Endothelial cell of umbilical vein (primary cell): ENCODE data around the gene DHRS12. TPM values are rescaled to one million over a fixed set of nuclear protein-coding genes. Genes with fewer than 3 reads are reported as not detected.

Experiments
- BruUV-seq: library from RNA; stranded (reverse); fragments of 400-500 nt; replicated peaks from 2 replicates; lab custom pipeline; 2021; lab: Mats Ljungman, UMichigan
- CTCF ChIA-PET: fragments of 300-600, 350-600 bp; sonication (Branson Sonifier 250); formaldehyde crosslinking; loops from one replicate; lab custom pipeline; 2021; ENCODE audit warnings: antibody characterized with exemption, inconsistent platforms; lab: Charles Lee
- POLR2A ChIA-PET: fragments of 300-600, 350-600 bp; sonication (Branson Sonifier 250); formaldehyde crosslinking; loops from one replicate; lab custom pipeline; 2021; ENCODE audit warnings: antibody characterized with exemption, inconsistent platforms; lab: Charles Lee
- DNase-seq: peaks from one replicate; pipeline ENCODE4 v3.0.0-alpha.2; 2011; ENCODE audit warnings: low read depth, low spot score
- FAIRE-seq: peaks from 2 replicates; lab custom pipeline; 2011; peaks lifted over from hg19 to GRCh38; lab: Jason Lieb, UNC
- H2AFZ ChIP-seq: 2 replicates; pipeline ENCODE4 v1.6.0; 2012; ENCODE audit warnings: low read depth, low read length, control low read depth, inconsistent platforms
- H3K27ac ChIP-seq: 2 replicates; pipeline ENCODE4 v1.5.1; 2011; ENCODE audit warnings: low read depth, mild to moderate bottlenecking, control low read depth, low read length, moderate library complexity; ENCODE audit not compliant: insufficient read depth
- H3K27me3 ChIP-seq, 2 experiments: 2 replicates each; pipeline versions ENCODE4 v1.6.0 to v1.6.1; 2011; ENCODE audit warnings: low read length in 2 of 2, mixed read lengths in 1 of 2; ENCODE audit not compliant: control insufficient read depth in 2 of 2, insufficient read depth in 2 of 2
- H3K36me3 ChIP-seq, 2 experiments: 2 replicates in 1 of 2; 3 replicates in 1 of 2; pipeline ENCODE4 v1.5.1; 2011; ENCODE audit warnings: low read length in 2 of 2, mild to moderate bottlenecking in 1 of 2, moderate library complexity in 1 of 2; ENCODE audit not compliant: control insufficient read depth in 2 of 2, insufficient read depth in 2 of 2; ENCODE audit errors: extremely low read depth in 1 of 2
- H3K4me1 ChIP-seq: 3 replicates; pipeline ENCODE4 v1.5.1; 2011; ENCODE audit warnings: mild to moderate bottlenecking, low read length; ENCODE audit not compliant: control insufficient read depth, insufficient read depth; ENCODE audit errors: extremely low read depth
- H3K4me2 ChIP-seq: 2 replicates; pipeline ENCODE4 v1.6.1; 2011; ENCODE audit warnings: low read length, control low read depth, mixed read lengths; ENCODE audit not compliant: insufficient read depth
- H3K4me3 ChIP-seq, 3 experiments: fragments of 200-600 bp in 1 of 3; sonication (generic), shearing (Covaris generic) in 1 of 3; replicated peaks in 1 of 3; 2 replicates each; pipeline ENCODE4 v1.5.1; 2011 to 2016; ENCODE audit warnings: control low read depth in 3 of 3, low read length in 3 of 3, mild to moderate bottlenecking in 2 of 3, inconsistent platforms in 1 of 3, low read depth in 1 of 3, moderate library complexity in 1 of 3; ENCODE audit not compliant: insufficient read depth in 1 of 3
- H3K79me2 ChIP-seq: 2 replicates; pipeline ENCODE4 v1.6.0; 2012; ENCODE audit warnings: low read length, inconsistent platforms; ENCODE audit not compliant: control insufficient read depth, insufficient read depth
- H3K9ac ChIP-seq: replicated peaks from 2 replicates; pipeline ENCODE3; 2011; ENCODE audit warnings: low read length, control low read depth; ENCODE audit not compliant: insufficient read depth; ENCODE audit errors: extremely low read depth
- H3K9me1 ChIP-seq: replicated peaks from 3 replicates; pipeline ENCODE4 v1.6.0; 2011; ENCODE audit warnings: mild to moderate bottlenecking, low read length; ENCODE audit not compliant: control insufficient read depth, insufficient read depth; ENCODE audit errors: extremely low read depth
- H3K9me3 ChIP-seq: replicated peaks from 2 replicates; pipeline ENCODE4 v1.5.1; 2012; ENCODE audit warnings: low read length, inconsistent platforms; ENCODE audit not compliant: control insufficient read depth, insufficient read depth
- H4K20me1 ChIP-seq: replicated peaks from 2 replicates; pipeline ENCODE3; 2011; ENCODE audit warnings: mild to moderate bottlenecking, low read length; ENCODE audit not compliant: control insufficient read depth, insufficient read depth; ENCODE audit errors: extremely low read depth
- EZH2 ChIP-seq: IDR thresholded peaks from 2 replicates; pipeline ENCODE4 v1.6.1; 2012; ENCODE audit warnings: borderline replicate concordance, low read depth, mild to moderate bottlenecking, moderate library complexity, low read length, inconsistent platforms; ENCODE audit not compliant: severe bottlenecking
- FOS ChIP-seq: IDR thresholded peaks from 2 replicates; pipeline ENCODE4 v1.6.1; 2011; ENCODE audit warnings: mild to moderate bottlenecking, low read length, moderate library complexity, borderline replicate concordance; ENCODE audit not compliant: insufficient read depth
- GATA2 ChIP-seq: IDR thresholded peaks from 2 replicates; pipeline ENCODE4 v1.7.0; 2011; ENCODE audit warnings: low read depth, mild to moderate bottlenecking, moderate library complexity, mixed read lengths, low read length; ENCODE audit not compliant: insufficient read length, insufficient read depth
- JUN ChIP-seq: IDR thresholded peaks from 2 replicates; pipeline ENCODE4 v1.6.1; 2011; ENCODE audit warnings: borderline replicate concordance, low read depth; ENCODE audit not compliant: insufficient read length, insufficient read depth
- MYC ChIP-seq: IDR thresholded peaks from one replicate; pipeline ENCODE4 v1.6.1; 2011; ENCODE audit warnings: mild to moderate bottlenecking, low read depth, low read length
- POLR2A ChIP-seq: IDR thresholded peaks from 2 replicates; pipeline ENCODE4 v1.6.1; 2012; ENCODE audit warnings: low read depth, mild to moderate bottlenecking, control low read depth, low read length
- POLR2AphosphoS5 ChIP-seq: IDR thresholded peaks from 2 replicates; pipeline ENCODE4 v1.6.1; 2012; ENCODE audit warnings: low read depth, mild to moderate bottlenecking, control low read depth, low read length, moderate library complexity; ENCODE audit not compliant: insufficient read depth
- dilution Hi-C: fragments of 300-500 bp; cut with MboI; formaldehyde crosslinking; loops from one replicate; pipeline ENCODE4 v1.15.0; 2019; ENCODE audit warnings: low sequenced_read_pairs; ENCODE audit not compliant: extremely low pct_ligation_motif_present
- intact Hi-C: fragments of 100-400 bp; cut with micrococcal nuclease; formaldehyde crosslinking; loops from one replicate; pipeline ENCODE4 v1.10.0; 2022
- polyA plus RNA-seq, 4 experiments: library from polyadenylated mRNA; depleted of rRNA in 3 of 4; stranded (reverse) in 3 of 4; unstranded in 1 of 4; fragments of >200 nt; gene quantifications; 2 replicates each; pipeline versions ENCODE4 v1.2.1 to v1.2.3, GENCODE V29; 2011 to 2012; ENCODE audit warnings: missing spikeins in 1 of 4
- total RNA-seq: library from RNA; stranded (reverse); gene quantifications from 2 replicates; pipeline ENCODE4 v1.2.3, GENCODE V29; 2021
- TF ChIP-seq, protein P1 (sequence below), 2 donors: IDR thresholded peaks; 1 replicate in 1 of 2; 2 replicates in 1 of 2; pipeline ENCODE4 v1.5.1; 2011; ENCODE audit warnings: low read length in 2 of 2, mild to moderate bottlenecking in 2 of 2, moderate library complexity in 2 of 2, control low read depth in 1 of 2, inconsistent platforms in 1 of 2, low read depth in 1 of 2; ENCODE audit not compliant: insufficient read depth in 1 of 2; ENCODE audit errors: extremely low read depth in 1 of 2
- TF ChIP-seq, protein P2 (sequence below): IDR thresholded peaks from 2 replicates; pipeline ENCODE4 v1.6.1; 2011; ENCODE audit not compliant: insufficient read depth, insufficient read length

The DHRS12 gene
- total and polyA plus RNA-seq, 2 donors (not counting 3 experiments of a cell fraction or from before 2014, with no cell fraction given), result 8.9 to 9.1 TPM

DNA sequence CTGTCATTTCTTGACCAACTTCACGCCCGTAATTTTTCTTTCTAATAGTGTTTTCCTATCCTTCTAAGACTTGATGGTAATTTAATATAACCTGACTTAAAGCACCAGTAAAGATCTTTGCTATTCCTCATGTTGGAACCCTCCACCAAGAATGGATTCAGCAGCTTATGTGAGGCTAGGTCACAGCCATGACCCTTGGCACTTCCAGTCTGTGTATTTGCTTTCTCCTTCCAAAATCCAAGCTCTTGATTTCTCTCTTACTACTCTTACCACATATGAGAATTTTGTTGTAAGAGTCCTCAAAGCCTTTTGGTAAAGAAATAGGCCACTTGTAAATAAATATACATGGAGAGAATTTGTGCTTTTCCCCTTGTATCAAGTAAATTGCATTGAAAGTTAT is 61.4 kb downstream of the DHRS12 start:
- no peak overlapping the region for H2AFZ ChIP-seq
- no peaks in the 10 kb centered on the region for H3K9me1 ChIP-seq
- H3K4me2 ChIP-seq, result no peak overlapping the region
- H3K4me1 ChIP-seq, result peaks cover 4% of the 10 kb centered on the region
- H3K9ac ChIP-seq, result no peak overlapping the region
- no peaks in the 10 kb centered on the region for H3K79me2 ChIP-seq
- H3K27me3 ChIP-seq, result no peaks in the 10 kb centered on the region
- H3K4me3 ChIP-seq, result no peak overlapping the region
- no peaks in the 10 kb centered on the region for H3K9me3 ChIP-seq
- POLR2A ChIA-PET, result no interaction called here
- dilution Hi-C loops, result no loop called here
- H3K27ac ChIP-seq, result no peak overlapping the region
- no peak for FAIRE-seq
- intact Hi-C loops, result no loop called here
- no TSS peak for BruUV-seq
- TF ChIP-seq POLR2AphosphoS5 (no peak), EZH2 (no peak), POLR2A (no peak), MYC (no peak), JUN (no peak), FOS (no peak), GATA2 (no peak)
- TF ChIP-seq, protein P1, sequence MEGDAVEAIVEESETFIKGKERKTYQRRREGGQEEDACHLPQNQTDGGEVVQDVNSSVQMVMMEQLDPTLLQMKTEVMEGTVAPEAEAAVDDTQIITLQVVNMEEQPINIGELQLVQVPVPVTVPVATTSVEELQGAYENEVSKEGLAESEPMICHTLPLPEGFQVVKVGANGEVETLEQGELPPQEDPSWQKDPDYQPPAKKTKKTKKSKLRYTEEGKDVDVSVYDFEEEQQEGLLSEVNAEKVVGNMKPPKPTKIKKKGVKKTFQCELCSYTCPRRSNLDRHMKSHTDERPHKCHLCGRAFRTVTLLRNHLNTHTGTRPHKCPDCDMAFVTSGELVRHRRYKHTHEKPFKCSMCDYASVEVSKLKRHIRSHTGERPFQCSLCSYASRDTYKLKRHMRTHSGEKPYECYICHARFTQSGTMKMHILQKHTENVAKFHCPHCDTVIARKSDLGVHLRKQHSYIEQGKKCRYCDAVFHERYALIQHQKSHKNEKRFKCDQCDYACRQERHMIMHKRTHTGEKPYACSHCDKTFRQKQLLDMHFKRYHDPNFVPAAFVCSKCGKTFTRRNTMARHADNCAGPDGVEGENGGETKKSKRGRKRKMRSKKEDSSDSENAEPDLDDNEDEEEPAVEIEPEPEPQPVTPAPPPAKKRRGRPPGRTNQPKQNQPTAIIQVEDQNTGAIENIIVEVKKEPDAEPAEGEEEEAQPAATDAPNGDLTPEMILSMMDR (IDR thresholded peaks at IDR 0.05; ENCODE audit: extremely low read depth in 1 of 2, insufficient read depth in 1 of 2, low read depth in 1 of 2, low read length in 2 of 2), result no peak
- TF ChIP-seq, protein P2, sequence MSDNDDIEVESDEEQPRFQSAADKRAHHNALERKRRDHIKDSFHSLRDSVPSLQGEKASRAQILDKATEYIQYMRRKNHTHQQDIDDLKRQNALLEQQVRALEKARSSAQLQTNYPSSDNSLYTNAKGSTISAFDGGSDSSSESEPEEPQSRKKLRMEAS, result no peak
- no peak for DNase-seq
- CTCF ChIA-PET, result interaction anchor here (0.8 to 2.4 kb wide), 5 partner anchors 10 to 385 kb away, joined by 3 to 11 read pairs (median 3); no protein-coding TSS in a partner anchor
- H4K20me1 ChIP-seq, result no peaks in the 10 kb centered on the region
- no peaks in the 10 kb centered on the region for H3K36me3 ChIP-seq
